Thyroid gland (tissue), 4 donors: ENCODE results near the gene TMIGD2. TPM values are rescaled to one million over a fixed set of nuclear protein-coding genes. Genes with fewer than 3 reads are reported as not detected.

Experiments
- DNase-seq, 2 donors: peaks; one replicate each; pipeline ENCODE4 v3.0.0-alpha.2; 2019
- H3K27ac ChIP-seq, 3 donors: fragments of 200-600 bp; sonication (generic); 1 replicate in 2 of 3; 2 replicates in 1 of 3; pipeline ENCODE4 v1.5.1; 2016 to 2019; ENCODE audit warnings: mild to moderate bottlenecking in 1 of 3, moderate library complexity in 1 of 3
- H3K27me3 ChIP-seq: fragments of 200-600 bp; sonication (generic); one replicate; pipeline ENCODE4 v1.5.1; 2019
- H3K36me3 ChIP-seq, 2 donors: fragments of 200-600 bp; sonication (generic); one replicate each; pipeline ENCODE4 v1.5.1; 2016 to 2019
- H3K4me1 ChIP-seq, 2 donors: fragments of 200-600 bp; sonication (generic); one replicate each; pipeline ENCODE4 v1.5.1; 2017 to 2019
- H3K4me3 ChIP-seq, 3 donors: fragments of 200-600 bp; sonication (generic); replicated peaks in 1 of 3; 1 replicate in 2 of 3; 2 replicates in 1 of 3; pipeline ENCODE4 v1.5.1; 2016; ENCODE audit warnings: mild to moderate bottlenecking in 1 of 3
- H3K9me3 ChIP-seq: fragments of 200-600 bp; sonication (generic); one replicate; pipeline ENCODE4 v1.5.1; 2017
- CTCF ChIP-seq, 6 experiments: fragments of 200-600 bp in 3 of 6; fragments of 450-650 bp in 3 of 6; sonication (generic) in 3 of 6; IDR thresholded peaks; one replicate each; pipeline ENCODE4 v1.5.1; 2016 to 2019; ENCODE audit warnings: antibody characterized with exemption in 6 of 6, mild to moderate bottlenecking in 2 of 6, inconsistent platforms in 1 of 6, moderate library complexity in 1 of 6
- POLR2A ChIP-seq, 2 donors: fragments of 450-650 bp; IDR thresholded peaks; one replicate each; pipeline ENCODE4 v1.6.1; 2017; ENCODE audit warnings: antibody characterized with exemption in 2 of 2, mild to moderate bottlenecking in 2 of 2, moderate library complexity in 1 of 2
- WGBS, 2 donors: methylation state at CpG; one replicate each; pipeline ENCODE4 v1.1.5; 2017; 5-methylcytosine and 5-hydroxymethylcytosine counted together
- intact Hi-C: fragments of 100-400 bp; cut with DNase I; formaldehyde crosslinking; loops from one replicate; pipeline ENCODE4 v1.15.1; 2023
- total RNA-seq, 4 donors: library from RNA; depleted of rRNA; stranded (reverse); fragments of >200 nt; gene quantifications; one replicate each; pipeline ENCODE4 v1.2.3, GENCODE V29; 2016

TMIGD2 gene
- total RNA-seq, 4 donors from 2014 or later, result not detected

GRCh38 chr19:4268816-4269430 lies 33.3 kb downstream of the TMIGD2 start:
- no peak for DNase-seq
- 86 to 93% methylated on average over 7 to 10 of the region's 13 CpGs for WGBS, 2 donors
- no peak for TF ChIP-seq CTCF (IDR thresholded peaks at IDR 0.05)
- TF ChIP-seq POLR2A (IDR thresholded peaks at IDR 0.05), result no peak
- Histone ChIP-seq H3K9me3 (no peaks in the 10 kb centered on the region), H3K4me1 (no peaks in the 10 kb centered on the region), H3K4me3 (no peak overlapping the region), H3K36me3 (peaks cover 20 to 33% of the 10 kb centered on the region in 2 donors), H3K27me3 (no peaks in the 10 kb centered on the region), H3K27ac (no peak overlapping the region)
- intact Hi-C loops, result loop anchor here (10.0 kb wide), 1 partner anchor 256 kb away; no protein-coding TSS in a partner anchor

DNA sequence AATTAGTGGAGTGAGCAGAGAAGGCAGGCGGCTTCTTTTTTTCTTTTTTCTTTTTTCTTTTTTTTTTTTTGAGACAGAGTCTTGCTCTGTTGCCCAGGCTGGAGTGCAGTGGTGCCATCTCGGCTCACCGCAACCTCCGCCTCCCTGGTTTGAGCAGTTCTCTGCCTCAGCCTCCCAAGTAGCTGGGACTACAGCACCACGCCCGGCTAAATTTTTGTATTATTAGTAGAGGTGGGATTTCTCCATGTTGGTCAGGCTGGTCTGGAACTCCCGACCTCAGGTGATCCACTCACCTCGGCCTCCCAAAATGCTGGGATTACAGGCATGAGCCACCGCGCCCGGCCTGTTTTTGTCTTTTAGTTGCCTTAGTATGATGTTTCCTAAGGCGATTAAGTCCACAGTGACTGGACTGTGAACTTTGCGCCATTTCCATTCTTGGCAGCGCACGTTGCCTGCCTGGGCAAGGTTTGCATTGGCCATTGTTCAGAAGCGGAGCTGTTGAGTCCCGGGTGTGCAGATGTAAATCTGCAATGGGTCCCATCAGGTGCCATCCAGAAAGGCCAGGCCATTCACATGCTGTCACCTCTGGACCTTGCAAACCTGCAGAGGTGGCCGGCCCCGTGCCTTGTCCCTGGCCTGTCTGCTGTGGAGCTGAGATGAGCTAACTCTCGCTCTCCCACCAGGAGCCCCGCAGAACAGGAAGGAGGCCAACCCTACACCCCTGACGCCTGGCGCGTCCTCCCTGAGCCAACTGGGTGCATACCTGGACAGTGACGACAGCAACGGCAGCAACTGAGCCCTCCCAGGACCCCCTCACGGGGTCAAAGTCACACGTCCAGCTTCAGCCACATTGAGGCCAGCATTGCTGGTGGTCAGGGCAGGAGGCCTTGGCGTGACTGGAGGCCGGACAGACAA lies 34.0 kb downstream of the TMIGD2 start:
- H3K9me3 ChIP-seq, result no peaks in the 10 kb centered on the region
- no peak overlapping the region for H3K4me3 ChIP-seq
- H3K27ac ChIP-seq, result no peak overlapping the region
- H3K27me3 ChIP-seq, result no peaks in the 10 kb centered on the region
- H3K4me1 ChIP-seq, result no peaks in the 10 kb centered on the region
- TF ChIP-seq POLR2A (IDR thresholded peaks at IDR 0.05) (no peak), CTCF (IDR thresholded peaks at IDR 0.05) (no peak)
- intact Hi-C loops, result loop anchor here (10.0 kb wide), 1 partner anchor 257 kb away; no protein-coding TSS in a partner anchor
- peaks cover 24 to 35% of the 10 kb centered on the region in 2 donors for H3K36me3 ChIP-seq
- DNase-seq, result no peak
- WGBS, 2 donors, result 86 to 94% methylated on average over 17 to 25 of the region's 30 CpGs

DNA sequence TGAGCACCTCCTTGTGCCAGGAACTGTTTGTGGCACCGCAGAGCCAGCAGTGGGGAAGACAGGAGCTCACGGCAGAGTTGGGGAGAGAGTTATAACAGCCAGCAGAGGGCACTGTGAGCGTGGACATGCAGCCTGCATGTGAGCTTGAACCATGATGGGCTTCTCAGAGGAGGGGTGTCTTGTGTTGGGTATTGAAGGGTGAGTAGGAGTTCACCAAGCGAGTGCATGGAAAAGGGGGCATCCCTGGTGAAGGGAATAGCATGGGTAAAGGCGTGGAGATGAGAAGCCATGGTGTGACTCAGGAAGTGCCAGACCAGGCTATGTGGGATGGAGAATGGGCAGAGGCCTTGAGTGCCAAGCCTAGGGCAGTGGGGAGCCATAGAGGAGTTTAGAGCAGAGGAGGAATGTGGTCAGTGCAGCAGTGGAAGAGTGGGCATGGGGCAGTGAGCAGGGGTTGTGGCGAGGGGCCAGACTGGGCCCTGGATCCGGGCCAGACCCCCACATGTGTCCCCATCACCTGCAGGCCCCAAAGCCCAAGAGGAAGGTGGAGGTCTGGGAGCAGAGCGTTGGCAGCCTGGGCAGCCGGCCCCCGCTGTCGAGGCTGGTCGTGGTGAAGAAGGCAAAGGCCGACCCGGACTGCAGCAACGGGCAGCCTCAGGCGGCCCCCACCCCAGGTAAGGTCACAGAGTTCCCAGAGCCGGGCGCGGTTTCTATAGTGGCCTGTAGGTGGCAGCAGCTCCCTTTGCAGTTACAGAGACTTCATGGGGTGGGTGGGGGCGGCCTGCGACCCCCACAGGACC lies 34.9 kb downstream of the TMIGD2 start:
- peaks cover 31 to 44% of the 10 kb centered on the region in 2 donors for H3K36me3 ChIP-seq
- H3K4me1 ChIP-seq, result no peaks in the 10 kb centered on the region
- H3K9me3 ChIP-seq, result no peaks in the 10 kb centered on the region
- intact Hi-C loops, result loop anchor here (10.0 kb wide), 1 partner anchor 258 kb away; no protein-coding TSS in a partner anchor
- no peak overlapping the region for H3K27ac ChIP-seq
- no peak overlapping the region for H3K4me3 ChIP-seq
- DNase-seq, result peak; percentile 37 to 39
- no peaks in the 10 kb centered on the region for H3K27me3 ChIP-seq
- no peak for TF ChIP-seq POLR2A (IDR thresholded peaks at IDR 0.05)
- peak; percentile 62 to 88 (median 80) for TF ChIP-seq CTCF (IDR thresholded peaks at IDR 0.05)
- 50 to 55% methylated on average over 19 to 20 of the region's 21 CpGs for WGBS, 2 donors

DNA sequence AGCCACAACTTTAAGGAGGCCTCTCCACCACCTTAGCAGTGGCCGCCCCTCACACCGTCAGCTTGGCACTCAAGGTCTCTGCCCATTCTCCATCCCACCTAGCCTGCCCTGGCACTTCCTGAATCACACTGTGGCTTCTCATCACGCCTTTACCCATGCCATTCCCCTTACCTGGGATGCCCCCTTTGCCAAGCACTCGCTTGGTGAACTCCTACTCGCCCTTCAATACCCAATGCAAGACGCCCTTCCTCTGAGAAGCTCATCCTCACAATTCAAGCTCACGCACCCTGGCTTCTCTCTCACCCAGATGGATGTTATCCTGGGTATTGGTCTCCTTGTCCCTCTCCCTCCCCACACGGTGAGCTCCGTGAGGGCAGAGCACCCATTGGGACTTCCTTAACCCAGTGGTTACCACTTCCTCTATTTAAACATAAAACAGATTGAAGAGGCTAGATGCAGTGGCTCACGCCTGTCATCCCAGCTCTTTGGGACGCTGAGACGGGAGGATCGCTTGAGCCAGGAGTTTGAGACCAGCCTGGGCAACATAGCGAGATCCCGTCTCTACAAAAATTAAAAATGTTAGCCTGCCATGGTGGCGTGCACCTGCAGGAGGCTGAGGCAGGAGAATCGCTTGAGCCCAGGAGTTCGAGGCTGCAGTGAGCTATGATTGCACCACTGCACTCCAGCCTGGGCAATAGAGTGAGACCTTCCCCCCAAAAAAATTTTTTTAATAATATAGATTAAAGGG lies 35.8 kb downstream of the TMIGD2 start:
- WGBS, 2 donors, result 89 to 97% methylated on average over 18 of the region's 18 CpGs
- intact Hi-C loops, result loop anchor here (10.0 kb wide), 1 partner anchor 258 kb away; no protein-coding TSS in a partner anchor
- TF ChIP-seq POLR2A (IDR thresholded peaks at IDR 0.05), result no peak
- TF ChIP-seq CTCF (IDR thresholded peaks at IDR 0.05), result no peak
- no peaks in the 10 kb centered on the region for H3K4me1 ChIP-seq
- no peaks in the 10 kb centered on the region for H3K9me3 ChIP-seq
- DNase-seq, result no peak
- H3K4me3 ChIP-seq, result no peak overlapping the region
- H3K27me3 ChIP-seq, result no peaks in the 10 kb centered on the region
- peaks cover 37 to 51% of the 10 kb centered on the region in 2 donors for H3K36me3 ChIP-seq
- no peak overlapping the region for H3K27ac ChIP-seq
